ENCODE data around the gene AQP7. TPM values are rescaled to one million over a fixed set of nuclear protein-coding genes. Genes with fewer than 3 reads are reported as not detected.
"Not testable (repeated sequence)": the region's sequence is repeated elsewhere in the genome, so short reads cannot be mapped to it uniquely, and the experiment has no call there.

AQP7 gene
- total RNA-seq, 1 donor from 2014 or later, result 1.7 TPM

- DNase-seq (ENCODE audit: low spot score in 2 of 2, unreplicated experiment in 2 of 2), result no peak
- no peak overlapping the region for H3K4me3 Mint-ChIP-seq
- H3K4me1 Mint-ChIP-seq, result peaks cover 9% of the 10 kb centered on the region
- no peaks in the 10 kb centered on the region for H3K36me3 Mint-ChIP-seq
- TF ChIP-seq, protein P1, sequence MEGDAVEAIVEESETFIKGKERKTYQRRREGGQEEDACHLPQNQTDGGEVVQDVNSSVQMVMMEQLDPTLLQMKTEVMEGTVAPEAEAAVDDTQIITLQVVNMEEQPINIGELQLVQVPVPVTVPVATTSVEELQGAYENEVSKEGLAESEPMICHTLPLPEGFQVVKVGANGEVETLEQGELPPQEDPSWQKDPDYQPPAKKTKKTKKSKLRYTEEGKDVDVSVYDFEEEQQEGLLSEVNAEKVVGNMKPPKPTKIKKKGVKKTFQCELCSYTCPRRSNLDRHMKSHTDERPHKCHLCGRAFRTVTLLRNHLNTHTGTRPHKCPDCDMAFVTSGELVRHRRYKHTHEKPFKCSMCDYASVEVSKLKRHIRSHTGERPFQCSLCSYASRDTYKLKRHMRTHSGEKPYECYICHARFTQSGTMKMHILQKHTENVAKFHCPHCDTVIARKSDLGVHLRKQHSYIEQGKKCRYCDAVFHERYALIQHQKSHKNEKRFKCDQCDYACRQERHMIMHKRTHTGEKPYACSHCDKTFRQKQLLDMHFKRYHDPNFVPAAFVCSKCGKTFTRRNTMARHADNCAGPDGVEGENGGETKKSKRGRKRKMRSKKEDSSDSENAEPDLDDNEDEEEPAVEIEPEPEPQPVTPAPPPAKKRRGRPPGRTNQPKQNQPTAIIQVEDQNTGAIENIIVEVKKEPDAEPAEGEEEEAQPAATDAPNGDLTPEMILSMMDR (IDR thresholded peaks at IDR 0.05; ENCODE audit: unreplicated experiment), result no peak
- no peaks in the 10 kb centered on the region for H3K27me3 Mint-ChIP-seq (ENCODE audit: low read depth)
- no peaks in the 10 kb centered on the region for H3K9me3 Mint-ChIP-seq
- no peak overlapping the region for H3K27ac Mint-ChIP-seq
Measured at GRCh38 chr9:33414268-33414667, 11.9 kb upstream of the AQP7 start.

DNA sequence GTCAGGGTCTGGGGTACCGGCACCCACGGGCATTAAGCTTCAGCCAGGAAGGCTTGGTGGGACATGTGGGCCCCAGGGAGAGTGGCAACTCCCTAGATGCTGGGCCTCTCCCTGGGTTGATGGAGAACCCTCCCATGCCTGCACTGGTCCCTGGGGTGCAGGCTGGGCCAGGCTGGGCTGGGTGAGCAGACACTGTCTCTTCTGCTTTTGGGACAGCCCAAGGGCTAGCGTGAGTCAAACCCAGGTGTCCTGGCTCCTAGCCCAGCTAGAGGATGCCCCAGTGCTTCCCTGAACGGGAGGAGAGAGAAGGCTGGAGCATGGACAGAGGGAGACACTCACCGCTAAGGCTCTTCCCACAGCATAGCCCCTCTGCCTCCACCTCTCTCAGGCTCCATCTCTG is 5.7 kb upstream of the AQP7 start:
- H3K27me3 Mint-ChIP-seq (ENCODE audit: low read depth), result no peaks in the 10 kb centered on the region
- TF ChIP-seq, protein P1 (IDR thresholded peaks at IDR 0.05; ENCODE audit: unreplicated experiment), result no peak
- no peak overlapping the region for H3K27ac Mint-ChIP-seq
- peaks cover 10% of the 10 kb centered on the region for H3K4me1 Mint-ChIP-seq
- H3K36me3 Mint-ChIP-seq, result no peaks in the 10 kb centered on the region
- DNase-seq (ENCODE audit: low spot score in 2 of 2, unreplicated experiment in 2 of 2), result no peak
- H3K4me3 Mint-ChIP-seq, result no peak overlapping the region
- no peaks in the 10 kb centered on the region for H3K9me3 Mint-ChIP-seq

- H3K36me3 Mint-ChIP-seq, result no peaks in the 10 kb centered on the region
- TF ChIP-seq, protein P1 (IDR thresholded peaks at IDR 0.05; ENCODE audit: unreplicated experiment), result no peak
- H3K4me3 Mint-ChIP-seq, result no peak overlapping the region
- no peak overlapping the region for H3K27ac Mint-ChIP-seq
- H3K4me1 Mint-ChIP-seq, result peaks cover 10% of the 10 kb centered on the region
- H3K27me3 Mint-ChIP-seq (ENCODE audit: low read depth), result no peaks in the 10 kb centered on the region
- no peaks in the 10 kb centered on the region for H3K9me3 Mint-ChIP-seq
- no peak for DNase-seq (ENCODE audit: low spot score in 2 of 2, unreplicated experiment in 2 of 2)
Measured at GRCh38 chr9:33407061-33407460, 4.7 kb upstream of the AQP7 start.

DNA sequence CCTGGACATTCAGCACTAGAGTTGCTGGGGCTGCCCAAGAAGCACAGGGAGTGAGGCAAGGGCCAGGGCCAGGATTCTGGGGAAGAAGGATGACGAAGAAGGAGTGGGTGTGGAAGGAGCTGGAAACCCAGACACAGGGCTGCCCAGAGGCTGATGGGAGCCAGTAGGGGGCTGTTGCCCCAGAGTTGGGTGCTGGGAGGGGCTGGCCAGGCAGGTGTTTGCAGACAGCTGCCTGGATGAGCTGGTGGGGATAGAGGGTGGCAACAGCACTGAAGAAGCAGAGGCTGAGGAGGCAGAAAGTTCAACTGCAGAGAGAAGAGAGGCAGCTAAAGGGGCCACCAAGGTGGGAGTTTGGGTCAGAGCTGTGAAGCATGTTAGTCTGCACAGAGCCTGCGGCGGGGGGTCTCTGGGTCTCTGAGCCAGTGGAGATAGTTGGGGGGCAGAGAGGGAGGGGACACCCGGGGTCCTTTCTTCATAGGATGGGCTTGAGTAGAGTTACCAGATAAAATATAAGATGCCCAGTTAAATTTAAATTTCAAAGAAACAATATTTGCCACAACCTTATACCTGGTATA is 2.5 kb upstream of the AQP7 start:
- Mint-ChIP-seq H3K27me3 (ENCODE audit: low read depth) (no peaks in the 10 kb centered on the region), H3K27ac (peak overlapping the region; percentile 50), H3K36me3 (no peaks in the 10 kb centered on the region), H3K4me1 (peaks cover 13% of the 10 kb centered on the region), H3K9me3 (no peaks in the 10 kb centered on the region), H3K4me3 (no peak overlapping the region)
- no peak for DNase-seq (ENCODE audit: low spot score in 2 of 2, unreplicated experiment in 2 of 2)
- TF ChIP-seq, protein P1 (IDR thresholded peaks at IDR 0.05; ENCODE audit: unreplicated experiment), result no peak

DNA sequence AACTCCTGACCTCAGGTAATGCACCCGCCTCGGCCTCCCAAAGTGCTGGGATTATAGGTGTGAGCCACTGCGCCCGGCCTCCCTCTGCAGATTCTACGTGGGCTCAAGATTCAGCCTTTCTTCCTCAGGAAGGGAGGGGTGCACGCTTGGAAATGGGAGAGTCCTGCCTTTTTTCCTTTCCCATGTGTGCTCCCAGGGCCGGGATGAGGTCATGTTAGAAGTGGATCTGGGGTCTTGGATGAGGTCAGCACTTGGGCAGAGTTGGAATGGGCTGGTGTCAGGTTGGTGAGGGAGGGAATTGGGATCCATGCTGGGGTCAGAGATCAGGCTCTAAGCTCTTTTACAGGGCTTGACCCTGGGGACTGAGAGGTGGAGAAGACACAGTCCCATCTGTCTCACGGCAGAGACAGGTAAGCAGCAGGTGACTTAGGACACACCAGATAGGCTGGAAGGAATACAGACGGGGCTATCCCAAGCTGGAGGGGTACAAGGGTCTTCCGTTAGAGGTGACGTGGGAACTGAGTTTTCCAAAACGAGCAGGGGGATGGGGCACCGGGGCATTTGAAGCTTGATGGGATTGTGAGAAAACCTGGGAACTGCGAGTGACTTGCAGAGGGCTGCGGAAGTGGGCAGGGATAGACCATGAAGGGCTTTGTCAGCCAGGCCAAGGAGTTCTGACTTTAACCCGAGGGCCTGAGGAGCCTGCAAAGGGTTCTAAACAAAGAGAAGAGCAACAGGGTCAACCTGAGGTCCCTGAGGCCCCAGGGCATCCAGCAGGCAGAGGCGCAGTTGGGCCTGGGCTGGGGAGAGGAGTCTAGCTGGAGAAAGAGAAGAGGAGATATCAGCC is 1.8 kb upstream of the AQP7 start:
- H3K27me3 Mint-ChIP-seq (ENCODE audit: low read depth), result no peaks in the 10 kb centered on the region
- peaks cover 13% of the 10 kb centered on the region for H3K4me1 Mint-ChIP-seq
- TF ChIP-seq, protein P1 (IDR thresholded peaks at IDR 0.05; ENCODE audit: unreplicated experiment), result no peak
- no peak overlapping the region for H3K4me3 Mint-ChIP-seq
- no peak for DNase-seq (ENCODE audit: low spot score in 2 of 2, unreplicated experiment in 2 of 2)
- no peaks in the 10 kb centered on the region for H3K36me3 Mint-ChIP-seq
- H3K27ac Mint-ChIP-seq, result no peak overlapping the region
- H3K9me3 Mint-ChIP-seq, result no peaks in the 10 kb centered on the region

- not testable (repeated sequence) for H3K27me3 Mint-ChIP-seq (ENCODE audit: low read depth); H3K27ac Mint-ChIP-seq; H3K36me3 Mint-ChIP-seq; H3K4me3 Mint-ChIP-seq; H3K9me3 Mint-ChIP-seq; DNase-seq (ENCODE audit: low spot score in 2 of 2, unreplicated experiment in 2 of 2)
- H3K4me1 Mint-ChIP-seq, result peaks cover 13% of the 10 kb centered on the region
Measured at GRCh38 chr9:33401809-33402208, 559 bp downstream of the AQP7 start.

DNA sequence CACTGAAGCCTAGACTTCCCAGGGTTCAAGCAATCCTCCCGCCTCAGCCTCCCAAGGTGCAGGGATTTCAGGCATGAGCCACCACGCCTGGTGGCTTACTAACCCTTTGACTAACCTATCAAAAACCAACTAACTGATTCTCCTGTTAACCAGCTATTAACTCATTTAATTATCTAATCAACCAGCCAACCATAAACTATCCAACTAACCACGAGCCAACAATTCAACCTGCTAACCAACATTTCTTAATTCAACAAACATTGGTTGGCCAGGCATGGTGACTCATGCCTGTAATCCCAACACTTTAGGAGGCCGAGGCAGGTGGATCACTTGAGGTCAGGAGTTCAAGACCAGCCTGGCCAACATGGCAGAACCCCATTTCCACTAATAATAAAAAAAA is 3.3 kb downstream of the AQP7 start:
- H3K27me3 Mint-ChIP-seq (ENCODE audit: low read depth); H3K27ac Mint-ChIP-seq; H3K36me3 Mint-ChIP-seq; DNase-seq (ENCODE audit: low spot score in 2 of 2, unreplicated experiment in 2 of 2); H3K4me3 Mint-ChIP-seq; H3K4me1 Mint-ChIP-seq; H3K9me3 Mint-ChIP-seq: not testable (repeated sequence)

DNA sequence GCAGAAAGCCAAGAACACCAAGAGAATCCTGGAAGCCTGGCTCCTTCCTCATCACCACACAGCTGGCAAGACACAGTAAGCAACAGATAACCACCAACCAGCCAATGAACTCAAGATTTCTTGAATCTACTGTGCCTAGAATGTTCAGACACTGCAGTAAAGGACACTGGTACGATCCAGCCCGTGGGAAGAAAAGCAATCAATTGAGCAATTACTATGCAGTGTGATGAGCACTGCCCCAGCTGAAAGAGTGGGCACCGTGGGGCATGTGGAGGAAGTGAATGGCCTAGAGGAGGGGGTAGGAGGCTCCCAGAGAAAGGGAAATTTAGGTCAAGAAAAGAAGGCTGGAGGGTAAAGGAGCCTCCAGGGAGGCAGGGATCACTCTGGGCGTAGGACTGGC is 4.6 kb downstream of the AQP7 start:
- not testable (repeated sequence) for H3K27me3 Mint-ChIP-seq (ENCODE audit: low read depth); DNase-seq (ENCODE audit: low spot score in 2 of 2, unreplicated experiment in 2 of 2)

More for the DNA sequence above, 4.6 kb downstream of the AQP7 start:
- not testable (repeated sequence) for H3K4me1 Mint-ChIP-seq, H3K27ac Mint-ChIP-seq, H3K9me3 Mint-ChIP-seq, H3K4me3 Mint-ChIP-seq, H3K36me3 Mint-ChIP-seq

All from mesothelial cell of epicardium (in vitro differentiated cells).